ENCODE data around the gene PRPF6. TPM values are rescaled to one million over a fixed set of nuclear protein-coding genes. Genes with fewer than 3 reads are reported as not detected.

PRPF6 gene
- total and polyA plus RNA-seq, 2 of the 13 experiments (the other 11 are each of a cell fraction or from before 2014, with no cell fraction given): 63.7 to 101 TPM

DNA sequence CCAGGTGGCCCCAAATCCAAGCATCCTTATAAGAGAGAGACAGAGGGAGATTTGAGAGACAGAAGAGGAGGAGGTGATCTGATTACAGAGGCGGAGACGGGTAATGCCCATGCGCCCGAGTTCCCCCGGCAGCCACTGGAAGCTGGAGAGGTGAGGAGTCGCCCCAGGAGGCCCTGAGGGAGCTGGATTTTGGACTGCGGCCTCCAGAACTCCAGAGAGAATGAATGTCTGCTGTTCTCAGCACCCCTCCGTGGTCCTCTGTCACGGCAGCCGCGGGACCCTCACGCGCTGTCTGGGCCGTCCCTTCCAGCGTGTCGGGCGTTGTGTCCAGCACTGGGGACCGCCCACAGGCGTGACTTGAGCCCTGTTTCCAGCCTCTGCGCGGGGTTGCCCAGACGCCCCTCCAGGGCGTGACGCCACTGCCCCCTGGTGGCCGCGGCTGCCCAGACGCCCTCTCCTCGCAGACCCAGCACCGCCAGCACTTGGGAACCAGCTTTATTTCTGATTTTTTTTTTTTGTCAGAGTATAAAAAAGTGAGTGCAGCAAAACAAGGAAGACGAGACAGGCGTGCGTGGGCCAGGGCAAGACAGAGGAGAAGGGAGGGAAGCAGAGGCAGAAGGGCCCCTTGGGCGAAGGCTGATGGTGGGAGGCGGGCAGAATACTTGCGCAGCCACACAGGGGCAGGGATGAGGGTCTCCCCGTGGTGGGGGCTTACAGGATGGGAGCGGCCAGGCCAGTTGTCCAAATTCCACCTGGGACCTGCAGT lies 7.1 kb upstream of the PRPF6 start (continued):
- peak in 1 of 2 experiments; percentile 86; a peak in 2 of 4 replicates for TF ChIP-seq KLF16 (CRISPR knock-in tag; IDR thresholded peaks at IDR 0.05)
- TF ChIP-seq MAZ (IDR thresholded peaks at IDR 0.05; ENCODE audit: borderline replicate concordance, low read depth, low read length): peak; percentile 92
- TF ChIP-seq MAZ (CRISPR knock-in tag; IDR thresholded peaks at IDR 0.05; ENCODE audit: low read depth): peak; percentile 96
- peak; percentile 66; the same call in 1 of the 2 replicates for TF ChIP-seq ZNF607 (CRISPR knock-in tag; IDR thresholded peaks at IDR 0.05; ENCODE audit: borderline replicate concordance)
- TF ChIP-seq TBX2 (CRISPR knock-in tag; IDR thresholded peaks at IDR 0.05; ENCODE audit: borderline replicate concordance): peak; percentile 94
- peak; percentile 92; the same call in 1 of the 2 replicates for TF ChIP-seq NFKB2 (CRISPR knock-in tag; IDR thresholded peaks at IDR 0.05; ENCODE audit: borderline replicate concordance)
- TF ChIP-seq RCOR2 (CRISPR knock-in tag; IDR thresholded peaks at IDR 0.05): no peak; the same call in 1 of the 2 replicates
- TF ChIP-seq MAFG (CRISPR knock-in tag; IDR thresholded peaks at IDR 0.05): no peak
- 0 out of 2 replicates have a peak, but pooled peaks have one; percentile 18 for TF ChIP-seq CREM (IDR thresholded peaks at IDR 0.05)
- no peak; the same call in 1 of the 2 replicates for TF ChIP-seq CREM (CRISPR knock-in tag; IDR thresholded peaks at IDR 0.05)
- TF ChIP-seq, protein P1, sequence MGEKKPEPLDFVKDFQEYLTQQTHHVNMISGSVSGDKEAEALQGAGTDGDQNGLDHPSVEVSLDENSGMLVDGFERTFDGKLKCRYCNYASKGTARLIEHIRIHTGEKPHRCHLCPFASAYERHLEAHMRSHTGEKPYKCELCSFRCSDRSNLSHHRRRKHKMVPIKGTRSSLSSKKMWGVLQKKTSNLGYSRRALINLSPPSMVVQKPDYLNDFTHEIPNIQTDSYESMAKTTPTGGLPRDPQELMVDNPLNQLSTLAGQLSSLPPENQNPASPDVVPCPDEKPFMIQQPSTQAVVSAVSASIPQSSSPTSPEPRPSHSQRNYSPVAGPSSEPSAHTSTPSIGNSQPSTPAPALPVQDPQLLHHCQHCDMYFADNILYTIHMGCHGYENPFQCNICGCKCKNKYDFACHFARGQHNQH (CRISPR knock-in tag; IDR thresholded peaks at IDR 0.05): peak; percentile 94
- TF ChIP-seq FOXA3 (CRISPR knock-in tag; IDR thresholded peaks at IDR 0.05): peak; percentile 52; the same call in 1 of the 2 replicates
- TF ChIP-seq ZNF3 (CRISPR knock-in tag; IDR thresholded peaks at IDR 0.05): peak; percentile 19; the same call in 1 of the 2 replicates
- TF ChIP-seq ZNF841 (CRISPR knock-in tag; IDR thresholded peaks at IDR 0.05; ENCODE audit: borderline replicate concordance): no peak
- no peak for TF ChIP-seq MLLT10 (CRISPR knock-in tag; IDR thresholded peaks at IDR 0.05)
- 0 out of 2 replicates have a peak, but pooled peaks have one; percentile 24 for TF ChIP-seq SIX4 (CRISPR knock-in tag; IDR thresholded peaks at IDR 0.05)
- TF ChIP-seq IRF2 (CRISPR knock-in tag; IDR thresholded peaks at IDR 0.05): peak; percentile 87
- TF ChIP-seq, protein P2, sequence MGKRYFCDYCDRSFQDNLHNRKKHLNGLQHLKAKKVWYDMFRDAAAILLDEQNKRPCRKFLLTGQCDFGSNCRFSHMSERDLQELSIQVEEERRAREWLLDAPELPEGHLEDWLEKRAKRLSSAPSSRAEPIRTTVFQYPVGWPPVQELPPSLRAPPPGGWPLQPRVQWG (CRISPR knock-in tag; IDR thresholded peaks at IDR 0.05; ENCODE audit: borderline replicate concordance, low read depth): no peak
- TF ChIP-seq PAF1 (CRISPR knock-in tag; IDR thresholded peaks at IDR 0.05): no peak
- TF ChIP-seq, protein P3, sequence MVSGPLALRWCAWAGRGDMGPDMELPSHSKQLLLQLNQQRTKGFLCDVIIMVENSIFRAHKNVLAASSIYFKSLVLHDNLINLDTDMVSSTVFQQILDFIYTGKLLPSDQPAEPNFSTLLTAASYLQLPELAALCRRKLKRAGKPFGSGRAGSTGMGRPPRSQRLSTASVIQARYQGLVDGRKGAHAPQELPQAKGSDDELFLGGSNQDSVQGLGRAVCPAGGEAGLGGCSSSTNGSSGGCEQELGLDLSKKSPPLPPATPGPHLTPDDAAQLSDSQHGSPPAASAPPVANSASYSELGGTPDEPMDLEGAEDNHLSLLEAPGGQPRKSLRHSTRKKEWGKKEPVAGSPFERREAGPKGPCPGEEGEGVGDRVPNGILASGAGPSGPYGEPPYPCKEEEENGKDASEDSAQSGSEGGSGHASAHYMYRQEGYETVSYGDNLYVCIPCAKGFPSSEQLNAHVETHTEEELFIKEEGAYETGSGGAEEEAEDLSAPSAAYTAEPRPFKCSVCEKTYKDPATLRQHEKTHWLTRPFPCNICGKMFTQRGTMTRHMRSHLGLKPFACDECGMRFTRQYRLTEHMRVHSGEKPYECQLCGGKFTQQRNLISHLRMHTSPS (CRISPR knock-in tag; IDR thresholded peaks at IDR 0.05; ENCODE audit: low read depth): peak; percentile 66
- peak; percentile 78 for TF ChIP-seq ZNF160 (CRISPR knock-in tag; IDR thresholded peaks at IDR 0.05)
- no peak; the same call in 1 of the 2 replicates for TF ChIP-seq TOPORS (CRISPR knock-in tag; IDR thresholded peaks at IDR 0.05)
- TF ChIP-seq FOXA1 (IDR thresholded peaks at IDR 0.05): no peak
- 0 out of 2 replicates have a peak, but pooled peaks have one; percentile 41 for TF ChIP-seq FOXA1 (CRISPR knock-in tag; IDR thresholded peaks at IDR 0.05)
- TF ChIP-seq KDM6A (CRISPR knock-in tag; IDR thresholded peaks at IDR 0.05; ENCODE audit: low read depth): no peak
- TF ChIP-seq ZNF83 (CRISPR knock-in tag; IDR thresholded peaks at IDR 0.05; ENCODE audit: borderline replicate concordance): peak; percentile 92; the same call in 1 of the 2 replicates
- 0 out of 2 replicates have a peak, but pooled peaks have one; percentile 94 for TF ChIP-seq TBP (CRISPR knock-in tag; IDR thresholded peaks at IDR 0.05)
- TF ChIP-seq MED13 (CRISPR knock-in tag; IDR thresholded peaks at IDR 0.05): no peak

Data from HepG2 (cell line).